HepG2 (cell line): ENCODE data around the gene ACTR6. TPM values are rescaled to one million over a fixed set of nuclear protein-coding genes. Genes with fewer than 3 reads are reported as not detected.

ENCODE experiments used
- CBX2 ChIP-seq, 2 experiments: fragments of 200-600 bp in 1 of 2; sonication (generic); formaldehyde crosslinking in 1 of 2; IDR thresholded peaks; 2 replicates each; pipeline versions ENCODE4 v1.7.0 to v1.8.1; 2018 to 2022; ENCODE audit warnings: low read depth in 2 of 2, low read length in 1 of 2, mild to moderate bottlenecking in 1 of 2, missing genetic modification reagents in 1 of 2
- CEBPG ChIP-seq: IDR thresholded peaks from 2 replicates; pipeline ENCODE4 v1.6.1; 2016
- ELF4 ChIP-seq: sonication (generic); formaldehyde crosslinking; IDR thresholded peaks from 2 replicates; pipeline ENCODE4 v1.5.0; 2020; ENCODE audit warnings: missing genetic modification reagents, mild to moderate bottlenecking, moderate library complexity, borderline replicate concordance
- EZH2 ChIP-seq: conservative IDR thresholded peaks from 2 replicates; pipeline ENCODE4 v1.6.1; 2012; ENCODE audit warnings: mild to moderate bottlenecking, low read depth, low read length, moderate library complexity
- GABPA ChIP-seq, 2 experiments: IDR thresholded peaks; 2 replicates each; pipeline ENCODE4 v1.6.1; 2011 to 2016; ENCODE audit warnings: low read depth in 2 of 2, low read length in 1 of 2, missing biosample characterization in 1 of 2, missing genetic modification characterization in 1 of 2
- KLF11 ChIP-seq: IDR thresholded peaks from 2 replicates; pipeline ENCODE4 v1.6.1; 2016; ENCODE audit warnings: missing compliant biosample characterization
- MEF2D ChIP-seq: sonication (generic); formaldehyde crosslinking; IDR thresholded peaks from 2 replicates; pipeline ENCODE4 v1.5.1; 2020; ENCODE audit warnings: mild to moderate bottlenecking, missing genetic modification reagents
- ZMYM2 ChIP-seq: sonication (generic); formaldehyde crosslinking; IDR thresholded peaks from 2 replicates; pipeline ENCODE4 v1.8.0; 2022; ENCODE audit warnings: mild to moderate bottlenecking, missing genetic modification reagents
- ZNF121 ChIP-seq: sonication (generic); formaldehyde crosslinking; IDR thresholded peaks from 2 replicates; pipeline ENCODE4 v1.5.0; 2020; ENCODE audit warnings: mild to moderate bottlenecking, missing genetic modification reagents
- ZNF329 ChIP-seq: sonication (generic); formaldehyde crosslinking; IDR thresholded peaks from 2 replicates; pipeline ENCODE4 v1.9.0; 2021; ENCODE audit warnings: low read depth, mild to moderate bottlenecking, missing genetic modification reagents
- ZNF432 ChIP-seq: sonication (generic); formaldehyde crosslinking; IDR thresholded peaks from 2 replicates; pipeline ENCODE4 v1.5.0; 2020; ENCODE audit warnings: missing genetic modification reagents, mild to moderate bottlenecking, borderline replicate concordance
- ZNF713 ChIP-seq: sonication (generic); formaldehyde crosslinking; IDR thresholded peaks from 2 replicates; pipeline ENCODE4 v1.4.0; 2020; ENCODE audit warnings: mild to moderate bottlenecking, missing genetic modification reagents
- ZSCAN21 ChIP-seq: sonication (generic); formaldehyde crosslinking; IDR thresholded peaks from 2 replicates; pipeline ENCODE4 v1.8.0; 2022; ENCODE audit warnings: mild to moderate bottlenecking, missing genetic modification reagents, moderate library complexity, borderline replicate concordance
- polyA plus RNA-seq, 8 experiments: library from polyadenylated mRNA; depleted of rRNA in 3 of 8; stranded (reverse) in 7 of 8; unstranded in 1 of 8; fragments of >200 nt; fragmentation: Illumina TruSeq in 4 of 8; extraction: Trizol in 4 of 8; gene quantifications; 2 replicates each; pipeline versions ENCODE4 v1.2.1 to v1.2.3, GENCODE V29; 2011 to 2016; ENCODE audit warnings: low read depth in 4 of 8, missing spikeins in 1 of 8, mixed read lengths in 1 of 8; ENCODE audit not compliant: insufficient read depth in 1 of 8
- total RNA-seq, 5 experiments: library from RNA; depleted of rRNA; stranded (reverse); fragments of >200 nt; fragmentation: Illumina TruSeq; extraction: Trizol; gene quantifications; 2 replicates each; pipeline ENCODE4 v1.2.3, GENCODE V29; 2016; ENCODE audit warnings: low read depth in 1 of 5
- TF ChIP-seq, protein P1 (sequence below): sonication (generic); formaldehyde crosslinking; IDR thresholded peaks from 2 replicates; pipeline ENCODE4 v1.4.0; 2020; ENCODE audit warnings: missing genetic modification reagents

The ACTR6 gene
- total and polyA plus RNA-seq, 2 of the 13 experiments (the other 11 are each of a cell fraction or from before 2014, with no cell fraction given): 12.9 to 22.4 TPM

DNA sequence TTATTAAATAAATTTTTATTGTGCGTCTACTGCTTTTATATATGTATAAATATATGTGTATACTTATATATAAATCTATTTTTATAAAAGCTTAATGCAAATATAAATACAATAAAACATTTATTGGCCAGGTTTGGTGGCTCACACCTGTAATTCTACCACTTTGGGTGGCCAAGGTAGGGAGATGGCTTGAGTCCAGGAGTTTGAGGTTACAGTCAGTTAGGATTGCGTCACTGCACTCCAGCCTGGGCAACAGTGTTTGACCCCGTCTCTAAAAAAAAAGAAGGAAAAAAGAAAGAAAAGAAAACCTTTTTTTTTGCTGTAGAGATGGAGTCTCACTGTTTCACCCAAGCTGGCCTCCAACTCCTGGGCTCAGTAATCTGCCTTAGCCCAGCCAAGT, 20.9 kb downstream of the ACTR6 start (continued):
- TF ChIP-seq, protein P1, sequence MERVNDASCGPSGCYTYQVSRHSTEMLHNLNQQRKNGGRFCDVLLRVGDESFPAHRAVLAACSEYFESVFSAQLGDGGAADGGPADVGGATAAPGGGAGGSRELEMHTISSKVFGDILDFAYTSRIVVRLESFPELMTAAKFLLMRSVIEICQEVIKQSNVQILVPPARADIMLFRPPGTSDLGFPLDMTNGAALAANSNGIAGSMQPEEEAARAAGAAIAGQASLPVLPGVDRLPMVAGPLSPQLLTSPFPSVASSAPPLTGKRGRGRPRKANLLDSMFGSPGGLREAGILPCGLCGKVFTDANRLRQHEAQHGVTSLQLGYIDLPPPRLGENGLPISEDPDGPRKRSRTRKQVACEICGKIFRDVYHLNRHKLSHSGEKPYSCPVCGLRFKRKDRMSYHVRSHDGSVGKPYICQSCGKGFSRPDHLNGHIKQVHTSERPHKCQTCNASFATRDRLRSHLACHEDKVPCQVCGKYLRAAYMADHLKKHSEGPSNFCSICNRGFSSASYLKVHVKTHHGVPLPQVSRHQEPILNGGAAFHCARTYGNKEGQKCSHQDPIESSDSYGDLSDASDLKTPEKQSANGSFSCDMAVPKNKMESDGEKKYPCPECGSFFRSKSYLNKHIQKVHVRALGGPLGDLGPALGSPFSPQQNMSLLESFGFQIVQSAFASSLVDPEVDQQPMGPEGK (CRISPR knock-in tag): no peak
- no peak for TF ChIP-seq EZH2
- no peak for TF ChIP-seq ZNF329 (CRISPR knock-in tag)
- no peak for TF ChIP-seq GABPA (IDR thresholded peaks at IDR 0.05; ENCODE audit: low read depth, low read length)
- TF ChIP-seq GABPA (CRISPR knock-in tag; IDR thresholded peaks at IDR 0.05; ENCODE audit: low read depth): no peak
- TF ChIP-seq ZNF432 (CRISPR knock-in tag): no peak
- TF ChIP-seq KLF11: no peak
- no peak for TF ChIP-seq MEF2D (CRISPR knock-in tag)
- TF ChIP-seq CEBPG (CRISPR knock-in tag): peak; percentile 80
- TF ChIP-seq ZNF713 (CRISPR knock-in tag): no peak
- TF ChIP-seq ZNF121 (CRISPR knock-in tag): peak; percentile 96
- 0 out of 2 replicates have a peak, but pooled peaks have one; percentile 12 for TF ChIP-seq ZMYM2
- no peak for TF ChIP-seq CBX2 (IDR thresholded peaks at IDR 0.05; ENCODE audit: low read depth, low read length)
- TF ChIP-seq CBX2 (CRISPR knock-in tag; IDR thresholded peaks at IDR 0.05; ENCODE audit: low read depth): no peak
- no peak for TF ChIP-seq ZSCAN21 (CRISPR knock-in tag)
- TF ChIP-seq ELF4 (CRISPR knock-in tag): no peak
